NCI-H1092 (cell line): ENCODE results near the gene ARHGAP18.

Source experiments
- DNase-seq: peaks from one replicate; lab custom pipeline; 2025; lab: John Stamatoyannopoulos, UW

ARHGAP18 gene

DNA sequence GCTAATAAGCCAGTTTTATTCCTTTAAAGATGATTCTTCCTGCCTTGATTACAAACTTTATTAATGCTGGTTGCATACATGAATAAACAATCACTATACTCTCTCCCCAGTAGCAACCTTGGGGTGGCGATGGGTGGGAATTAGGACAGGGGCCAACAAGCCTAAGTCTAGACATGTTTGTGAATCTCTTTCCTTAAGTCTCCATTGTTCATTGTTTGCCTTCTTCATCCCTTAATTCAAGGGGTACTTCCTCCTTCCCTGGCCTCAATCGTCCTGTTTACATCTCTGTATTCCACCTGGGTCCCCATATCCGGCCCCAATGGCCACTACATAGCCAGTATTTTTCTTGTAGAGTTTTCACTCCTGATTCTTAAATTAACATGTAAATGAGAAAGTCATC, 66.0 kb downstream of the ARHGAP18 start:
- DNase-seq = no peak

DNA sequence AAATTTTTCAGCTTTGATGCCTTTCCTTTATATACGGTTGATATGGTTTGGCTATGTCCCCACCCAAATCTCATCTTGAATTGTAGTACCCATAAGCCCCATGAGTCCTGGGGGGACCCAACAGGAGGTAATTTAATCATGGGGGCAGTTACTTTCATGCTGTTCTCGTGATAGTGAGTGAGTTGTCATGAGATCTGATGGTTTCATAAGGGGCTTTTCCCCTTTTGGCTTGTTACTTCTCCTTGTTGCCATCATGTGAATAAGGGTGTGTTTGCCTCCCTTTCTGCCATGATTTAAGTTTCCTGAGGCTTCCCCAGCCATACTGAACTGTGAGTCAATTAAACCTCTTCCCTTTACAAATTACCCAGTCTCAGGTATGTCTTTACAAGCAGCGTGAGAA, 66.8 kb downstream of the ARHGAP18 start:
- no peak for DNase-seq

DNA sequence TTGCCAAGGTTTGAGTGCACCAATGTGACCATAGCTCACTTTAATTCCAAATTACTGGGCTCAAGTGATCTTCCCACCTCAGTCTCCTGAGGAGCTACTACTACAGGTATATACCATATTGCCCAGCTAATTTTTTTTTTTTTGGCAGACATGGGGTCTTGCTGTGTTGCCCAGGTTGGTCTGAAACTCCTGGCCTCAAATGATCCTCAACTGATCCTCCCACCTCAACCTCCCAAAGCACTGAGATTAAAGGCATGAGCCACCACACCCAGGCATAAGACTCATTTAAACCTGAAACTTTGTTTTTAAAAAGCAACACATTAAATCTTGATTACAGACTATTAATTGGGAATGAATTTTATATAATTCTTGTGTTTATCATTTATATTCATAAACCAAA, 67.7 kb downstream of the ARHGAP18 start:
- no peak for DNase-seq

DNA sequence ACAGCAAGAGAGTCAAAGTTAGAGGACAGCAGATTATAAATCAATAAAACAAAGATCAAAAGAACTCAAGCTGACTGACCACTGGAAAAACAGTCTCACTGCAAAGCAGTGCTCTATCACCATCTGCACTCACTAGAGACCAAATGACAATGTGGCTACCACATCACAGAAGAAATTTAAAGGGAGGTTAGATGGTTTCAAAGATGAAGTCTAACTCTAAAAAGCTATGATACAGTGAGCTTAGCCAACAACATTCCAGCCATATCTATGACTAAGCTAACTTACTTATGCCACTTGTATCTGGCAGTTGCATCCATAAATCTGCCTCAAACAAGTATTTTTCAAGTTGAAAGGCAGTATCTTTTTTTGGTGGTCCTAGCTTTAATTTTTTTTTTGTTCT, 68.6 kb downstream of the ARHGAP18 start:
- no peak for DNase-seq

DNA sequence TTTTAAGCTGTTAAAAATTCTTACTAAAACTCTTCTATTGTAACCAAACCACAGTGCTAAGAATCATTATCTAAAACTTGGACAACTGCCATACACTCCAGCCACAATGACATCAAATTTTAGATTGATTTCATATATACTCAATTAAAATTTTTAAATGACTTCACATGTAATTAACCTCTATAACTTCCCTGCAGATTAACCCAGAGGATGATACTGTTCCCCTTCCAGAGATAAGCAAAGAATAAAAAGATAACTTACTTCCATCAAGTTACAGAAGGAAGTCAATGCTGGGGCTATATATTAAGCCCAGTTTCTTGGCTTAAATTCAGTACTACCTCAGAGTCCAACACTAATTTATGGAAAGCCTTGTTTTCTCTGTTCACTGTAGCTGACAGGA, 71.3 kb downstream of the ARHGAP18 start:
- no peak for DNase-seq

DNA sequence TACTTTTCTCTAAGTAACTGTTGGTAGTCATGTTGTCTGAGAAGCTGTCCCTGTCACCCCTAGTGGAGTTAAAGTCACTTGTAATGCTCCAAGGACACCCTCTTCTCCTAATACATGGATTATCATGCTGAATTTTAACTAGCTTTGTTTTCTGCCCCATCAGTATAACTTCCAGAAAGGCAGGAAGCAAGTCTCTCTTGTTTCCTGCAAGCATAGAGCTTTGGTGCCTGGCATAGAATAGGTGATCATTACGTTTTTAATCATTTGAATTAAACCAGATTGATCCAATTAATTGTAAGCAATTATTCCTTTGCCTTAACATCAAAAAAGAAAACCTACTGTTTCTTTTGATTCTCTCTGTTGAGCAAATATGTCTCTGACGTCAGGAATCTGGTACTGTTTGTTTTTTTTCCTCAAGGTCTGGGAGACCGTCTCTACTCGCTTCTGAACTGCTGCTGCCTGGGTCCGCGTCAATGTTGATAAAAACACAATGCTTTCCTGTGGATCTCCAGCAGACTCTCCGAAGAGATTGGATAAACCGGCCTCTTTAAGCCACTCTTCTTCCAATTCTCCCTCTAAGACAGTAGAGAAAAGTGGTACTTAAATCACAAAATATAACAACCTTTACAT, 71.8 kb downstream of the ARHGAP18 start:
- no peak for DNase-seq

DNA sequence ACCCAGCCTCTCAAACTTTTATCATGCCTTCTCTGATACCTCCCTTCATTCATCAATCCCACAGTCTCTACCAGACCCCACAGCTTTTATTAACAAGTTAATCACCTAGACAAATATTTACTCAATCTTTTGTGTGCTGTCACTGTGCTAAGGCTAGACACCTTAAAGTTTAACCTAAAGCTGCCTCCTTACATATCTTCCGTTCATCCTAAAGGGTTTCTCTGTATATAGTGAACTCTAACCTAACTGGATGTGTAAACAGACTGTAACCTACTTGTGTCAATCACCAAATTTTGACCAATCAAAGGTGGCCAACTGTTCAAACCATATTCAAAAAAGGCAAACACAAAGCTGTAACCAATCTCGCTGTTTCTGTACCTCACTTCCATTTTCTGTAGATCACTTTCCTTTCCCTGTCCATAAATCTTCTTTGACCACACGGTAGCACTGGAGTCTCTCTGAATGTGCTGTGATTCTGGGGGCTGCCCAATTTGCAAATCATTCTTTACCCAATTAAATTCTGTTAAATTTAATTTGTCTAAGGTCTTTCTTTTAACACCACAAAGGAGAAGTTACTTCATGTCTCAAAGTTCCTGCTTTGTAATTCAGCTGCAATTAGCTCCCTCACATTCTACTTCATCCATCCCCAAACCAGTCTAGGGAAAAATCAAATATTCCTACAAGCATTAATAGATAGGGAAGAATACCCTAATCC, 72.5 kb downstream of the ARHGAP18 start:
- DNase-seq = no peak

DNA sequence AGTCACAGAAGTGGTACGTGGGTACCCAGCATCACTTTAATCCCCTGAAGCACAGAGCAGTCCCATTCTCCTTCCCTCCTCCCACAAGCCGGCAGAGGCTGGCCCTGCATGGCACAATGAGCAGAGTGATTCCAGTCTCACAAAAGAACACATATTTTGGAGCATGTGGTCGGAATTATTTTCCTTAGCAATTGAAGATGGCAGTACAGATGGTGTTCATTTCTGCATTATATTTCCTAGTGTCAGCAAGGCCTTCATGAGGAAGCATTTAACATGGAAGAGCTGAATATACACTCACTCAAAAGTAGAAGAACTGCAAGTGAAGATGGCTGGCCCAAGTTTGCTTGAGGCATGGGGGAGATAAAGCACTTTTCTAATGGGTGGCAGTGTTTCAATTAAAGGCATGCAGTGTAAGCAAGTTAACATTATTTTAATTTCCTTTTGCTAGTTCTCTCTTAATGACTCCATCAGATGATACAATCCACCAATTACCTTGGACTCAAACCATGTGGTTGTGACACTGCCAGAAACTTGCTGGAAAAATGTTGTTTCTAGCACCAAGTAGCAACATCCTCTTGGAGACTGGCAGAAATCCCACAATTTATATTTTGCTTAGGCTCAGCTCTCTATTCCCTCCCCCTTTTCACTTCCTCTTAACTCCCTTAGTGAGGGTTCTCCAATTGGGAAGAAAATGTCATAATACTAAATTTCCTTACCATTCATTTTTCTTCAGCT, 74.4 kb downstream of the ARHGAP18 start:
- no peak for DNase-seq

DNA sequence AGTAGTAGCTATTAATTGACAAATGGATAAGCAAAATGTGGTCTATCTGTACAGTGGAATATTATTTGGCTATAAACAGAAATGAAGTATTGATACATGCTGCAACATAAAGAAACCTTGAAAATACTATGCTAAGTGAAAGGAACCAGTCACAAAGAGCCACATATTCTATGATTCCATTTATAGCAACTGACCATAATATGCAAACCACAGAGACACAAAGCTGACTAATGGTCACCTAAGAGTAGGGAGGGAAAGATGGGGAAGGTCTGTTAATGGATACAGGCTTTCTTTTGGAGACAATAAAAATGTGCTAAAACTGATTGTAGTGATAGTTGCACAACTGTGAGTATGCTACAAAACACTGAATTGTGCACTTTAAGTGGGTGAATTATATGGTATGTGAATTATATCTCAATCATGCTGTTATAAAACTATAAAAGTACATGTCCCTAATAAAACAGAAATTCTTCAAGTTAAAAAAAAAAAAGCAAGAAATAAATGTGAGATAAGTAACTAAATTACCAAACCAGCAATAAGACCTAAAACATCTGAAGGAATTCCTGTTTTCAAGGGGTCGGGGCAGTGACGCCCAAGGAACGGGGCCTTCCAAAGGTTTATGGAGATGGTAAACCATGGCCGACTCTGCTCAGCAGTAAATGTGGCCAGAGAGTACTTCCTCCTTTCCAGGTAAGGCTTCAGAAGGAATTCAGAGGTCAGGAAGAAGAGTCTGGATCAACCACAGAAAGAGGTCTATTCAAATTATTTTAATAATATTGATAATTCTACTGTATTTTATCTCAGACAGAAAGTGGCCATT, 75.4 kb downstream of the ARHGAP18 start:
- DNase-seq = no peak

DNA sequence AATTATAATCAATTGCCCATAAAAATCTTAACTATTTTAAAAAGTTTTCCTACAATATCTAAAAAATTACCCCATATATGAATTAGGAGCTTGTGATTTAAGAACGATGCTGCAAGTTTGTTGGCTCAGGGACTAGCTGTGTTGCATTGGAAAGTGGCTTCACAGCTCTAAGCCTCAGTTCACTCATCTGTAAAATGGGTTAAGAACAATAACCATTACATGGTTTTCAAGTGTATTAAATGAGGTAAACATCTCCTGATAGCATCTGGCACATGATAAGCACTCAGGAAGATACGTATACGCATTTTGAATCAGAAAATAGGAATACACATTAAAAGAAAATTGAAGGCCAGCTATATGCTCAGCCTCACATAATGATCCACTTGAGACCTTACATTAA, 76.4 kb downstream of the ARHGAP18 start:
- DNase-seq = no peak

DNA sequence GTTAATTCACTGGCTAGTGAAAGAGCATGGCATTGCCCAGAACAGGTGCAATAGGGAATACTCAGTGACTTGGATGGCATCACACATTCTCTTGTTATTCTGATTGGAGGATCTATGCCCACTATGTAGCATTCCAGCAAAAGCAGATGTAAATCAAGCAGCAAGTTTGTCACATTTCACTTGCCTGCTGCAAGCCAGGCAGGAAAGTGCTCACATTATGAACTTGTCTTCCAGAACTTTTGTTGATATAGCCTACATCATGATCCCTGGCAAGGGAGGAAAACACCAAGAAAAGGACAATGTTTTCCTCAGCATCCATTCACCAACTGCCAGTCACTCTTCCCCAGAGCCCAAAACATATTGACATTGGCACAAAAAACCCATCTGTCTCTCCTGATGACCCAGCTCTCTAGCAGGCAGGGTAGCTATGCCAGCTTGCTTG, 77.8 kb downstream of the ARHGAP18 start:
- DNase-seq = no peak

DNA sequence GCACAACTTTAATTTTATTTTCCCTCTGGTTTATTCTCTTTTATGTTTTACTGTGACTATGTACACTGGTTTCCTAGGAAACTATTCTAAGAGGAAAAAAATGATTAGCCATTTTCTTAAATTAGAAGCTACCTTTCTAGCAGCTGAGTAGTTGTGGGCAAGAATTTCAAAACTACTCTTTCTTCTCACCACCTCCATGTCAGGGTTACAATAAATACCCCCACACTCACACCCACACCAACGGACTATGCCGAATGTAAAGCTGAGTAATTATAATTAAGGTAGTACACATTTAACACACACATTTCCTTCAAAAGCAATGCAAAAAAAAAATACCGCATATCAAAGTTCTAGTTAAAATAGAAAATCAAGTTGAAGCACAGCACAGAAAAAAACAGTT, 78.9 kb downstream of the ARHGAP18 start:
- DNase-seq = no peak

DNA sequence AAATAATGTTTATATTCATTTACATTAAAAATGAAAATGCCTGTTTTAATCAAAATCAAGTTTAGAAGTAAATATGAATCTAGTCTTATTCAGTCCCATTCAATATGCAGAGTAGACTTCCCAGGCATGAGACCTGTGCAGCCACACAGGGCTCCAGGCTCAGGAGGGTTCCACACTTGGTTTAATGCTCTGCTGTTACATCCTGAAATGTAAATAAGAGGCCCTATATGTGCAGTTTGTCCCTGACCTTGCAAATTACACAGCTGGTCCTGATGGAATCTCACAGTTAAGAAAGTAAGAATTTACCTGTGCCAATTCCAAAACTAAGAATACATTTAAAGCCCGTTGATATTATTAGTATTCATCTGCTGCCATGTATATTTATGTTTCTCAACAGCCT, 79.4 kb downstream of the ARHGAP18 start:
- no peak for DNase-seq

DNA sequence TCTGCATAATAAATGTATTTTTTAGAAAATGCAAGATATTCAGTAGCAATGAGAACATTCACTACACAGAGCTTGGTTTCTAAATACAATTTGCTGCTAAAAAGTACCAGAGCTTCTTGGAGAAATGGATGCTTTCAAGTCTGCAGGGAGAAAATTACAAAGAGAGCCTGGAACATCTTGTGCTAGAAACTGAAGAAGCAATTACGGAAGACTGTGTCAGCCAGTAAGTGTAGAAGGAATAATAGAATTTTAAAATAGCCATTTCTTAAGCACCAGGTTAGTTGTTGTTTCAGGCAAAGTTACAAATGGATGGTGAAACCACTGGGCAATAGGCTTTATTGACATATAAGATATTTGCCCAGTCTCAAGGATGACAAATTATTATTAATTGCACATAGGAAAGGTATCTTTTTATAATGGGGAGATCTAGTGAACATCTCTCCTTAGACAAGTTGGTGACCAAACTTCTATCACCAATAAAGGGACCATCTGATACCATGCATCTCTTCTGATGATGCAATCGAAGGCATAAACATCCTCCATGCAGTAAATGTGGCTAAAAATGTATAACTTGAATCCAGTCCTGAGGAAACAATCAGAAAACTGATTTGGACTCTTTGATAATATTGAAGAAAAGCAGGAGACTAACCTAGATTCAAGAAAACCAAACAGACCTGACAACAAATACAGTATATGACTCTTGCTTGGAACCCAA, 81.7 kb downstream of the ARHGAP18 start:
- no peak for DNase-seq

DNA sequence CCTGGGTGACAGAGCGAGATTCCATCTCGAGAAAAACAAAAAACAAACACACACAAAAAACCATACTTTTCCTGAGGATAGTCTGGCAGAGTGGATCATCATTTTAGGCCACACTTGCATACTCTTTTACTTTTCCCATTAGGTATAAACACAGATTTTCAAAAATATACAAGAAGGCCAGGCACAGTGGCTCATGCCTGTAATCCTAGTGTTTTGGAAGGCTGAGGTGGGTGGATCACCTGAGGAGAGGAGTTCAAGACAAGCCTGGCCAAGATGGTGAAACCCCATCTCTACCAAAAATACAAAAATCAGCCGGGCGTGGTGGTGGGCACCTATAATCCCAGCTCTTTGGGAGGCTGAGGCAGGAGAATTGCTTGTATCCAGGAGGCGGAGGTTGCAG, 85.5 kb downstream of the ARHGAP18 start:
- DNase-seq = no peak

DNA sequence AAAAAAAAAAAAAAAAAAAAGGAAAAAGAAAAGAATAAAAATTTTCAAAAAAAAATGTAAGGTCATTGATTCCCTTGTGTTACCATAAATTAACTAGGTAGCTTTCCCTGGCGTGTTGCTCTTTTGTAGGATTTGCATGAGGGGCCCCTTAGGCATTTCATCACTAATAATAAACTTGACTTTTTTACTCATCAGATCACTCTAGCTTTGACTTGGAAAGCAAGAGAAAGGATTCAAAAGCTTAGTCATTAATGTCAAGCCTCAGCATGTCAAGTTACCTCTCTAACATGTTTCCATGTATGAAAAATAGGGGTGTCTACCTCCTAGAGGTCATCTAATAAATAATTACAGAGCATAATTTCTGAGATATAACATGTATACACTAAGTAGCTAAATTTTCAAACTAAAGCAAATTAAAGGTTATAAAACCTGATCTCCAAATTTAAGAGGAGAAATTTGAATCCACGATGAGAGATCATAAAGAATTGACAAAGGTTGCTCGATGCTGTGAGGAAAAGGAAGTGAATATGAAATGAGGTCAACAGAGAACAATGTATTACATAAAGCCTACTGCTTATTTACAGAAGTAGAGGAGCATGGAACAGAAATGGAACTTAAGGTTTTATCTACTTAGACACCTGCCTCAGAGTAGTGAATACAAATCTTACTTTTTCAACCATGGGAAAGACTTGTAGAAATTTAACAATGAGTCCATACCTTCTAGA, 86.8 kb downstream of the ARHGAP18 start:
- no peak for DNase-seq

DNA sequence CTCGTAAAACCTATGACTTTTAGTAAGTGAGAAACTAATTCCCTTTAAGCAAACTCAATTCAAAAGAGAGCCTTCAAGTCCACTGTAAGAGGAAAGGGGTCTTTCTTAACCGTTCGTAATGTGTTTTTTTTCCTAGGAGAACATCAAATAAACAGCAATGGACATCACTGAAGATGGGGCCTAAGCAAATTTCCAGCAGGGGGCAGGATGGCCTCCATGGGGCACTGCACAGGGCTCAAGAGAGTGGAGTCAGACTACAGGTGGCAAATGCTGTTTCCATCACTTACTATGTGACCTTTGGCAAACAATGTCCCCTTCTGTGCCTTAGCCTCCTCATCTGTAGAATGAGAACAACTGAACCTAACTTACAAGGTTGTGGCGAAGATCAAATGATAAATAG, 88.7 kb downstream of the ARHGAP18 start:
- DNase-seq = no peak

DNA sequence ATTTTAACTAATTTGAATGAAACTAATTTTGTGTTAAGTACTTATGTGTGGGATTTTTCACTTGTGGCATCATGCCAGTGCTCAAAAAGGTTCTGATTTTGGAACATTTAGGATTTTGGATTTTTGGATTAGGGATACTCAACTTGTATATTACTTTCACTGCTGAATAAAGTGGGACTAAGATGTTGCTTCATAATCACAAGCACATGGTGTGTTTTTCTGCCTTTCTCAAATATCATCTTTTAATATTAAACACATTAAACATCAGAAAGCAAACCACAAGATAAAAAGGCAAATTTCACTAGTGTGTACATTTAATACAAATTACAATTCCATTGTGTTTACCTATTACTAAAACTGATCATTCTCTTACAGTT, 89.8 kb downstream of the ARHGAP18 start:
- no peak for DNase-seq

DNA sequence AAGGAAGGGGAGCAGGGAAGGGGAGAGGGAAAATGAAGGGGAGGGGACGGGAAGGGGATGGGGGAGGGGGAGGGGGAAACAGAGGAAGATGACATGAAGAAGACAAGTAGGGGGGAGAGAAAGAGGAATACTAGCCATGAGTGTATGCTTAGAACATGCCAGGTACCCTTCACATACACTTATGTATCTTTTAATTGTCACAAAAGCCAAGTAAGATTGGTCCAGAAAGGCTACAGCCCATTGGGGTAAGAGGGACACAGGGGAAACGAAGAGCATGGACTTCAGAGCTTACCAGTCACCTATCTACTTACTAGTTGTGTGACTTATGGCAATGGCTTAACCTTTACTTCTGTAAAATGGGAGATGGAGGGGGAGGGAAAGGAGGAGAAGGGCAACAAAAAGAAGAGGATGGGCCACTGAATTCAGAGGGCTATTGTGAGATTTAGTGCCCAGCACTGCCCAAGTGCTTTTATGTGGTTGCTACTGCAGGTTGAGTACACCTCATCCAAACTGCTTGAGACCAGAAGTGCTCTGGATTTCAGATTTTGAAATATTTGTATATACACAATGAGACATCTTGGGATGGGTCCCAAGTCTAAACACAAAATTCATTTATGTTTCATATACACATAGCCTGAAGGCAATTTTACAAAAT, 90.3 kb downstream of the ARHGAP18 start:
- no peak for DNase-seq

DNA sequence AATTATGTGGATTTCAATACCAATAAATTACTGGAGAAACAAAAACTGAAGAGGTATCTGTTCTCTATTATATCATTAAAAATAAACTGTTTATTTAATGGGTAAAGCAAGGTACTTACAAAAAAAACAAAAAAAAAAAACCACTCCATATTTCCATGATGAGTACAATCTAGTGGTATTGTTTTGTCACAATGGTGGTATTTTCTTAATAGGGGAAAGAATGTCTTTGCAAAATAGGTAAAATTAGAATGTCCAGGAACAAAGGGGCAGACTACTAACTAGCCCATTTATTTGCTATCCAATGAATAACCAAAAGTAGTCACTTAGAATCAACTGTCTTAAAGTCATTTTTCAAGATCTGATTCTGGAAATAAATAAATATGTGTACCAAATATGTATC, 92.0 kb downstream of the ARHGAP18 start:
- DNase-seq = no peak

DNA sequence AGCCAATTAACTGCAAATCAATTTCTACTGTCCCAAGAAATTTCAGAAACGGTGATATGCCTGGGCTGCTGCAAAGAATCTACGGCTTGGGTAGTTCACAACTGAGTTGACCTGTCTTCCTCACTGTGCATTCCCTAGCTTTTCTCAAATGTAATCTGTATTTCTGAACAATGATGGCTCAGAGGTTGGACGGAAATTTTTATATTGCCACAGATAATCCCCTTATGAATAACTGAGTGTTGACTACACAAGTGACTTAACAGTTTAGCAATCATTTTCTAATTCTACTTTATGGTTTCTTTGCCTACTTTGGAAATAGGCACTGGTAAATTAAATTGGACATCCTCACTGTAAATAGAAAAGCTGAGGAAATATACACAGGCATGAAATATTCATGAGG, 94.5 kb downstream of the ARHGAP18 start:
- no peak for DNase-seq
